H9 (cell line): Measurements from ENCODE around the gene SLC29A2. TPM values are rescaled to one million over a fixed set of nuclear protein-coding genes. Genes with fewer than 3 reads are reported as not detected.
A peak's percentile ranks its signal among the peaks of the same experiment; 100 is the strongest.

ENCODE experiments used
- DNase-seq: peaks from one replicate; pipeline ENCODE4 v3.0.0-alpha.2; 2017
- H2AFZ ChIP-seq: one replicate; pipeline ENCODE4 v1.6.1; 2013; ENCODE audit warnings: mild to moderate bottlenecking, low read length, control low read depth, moderate library complexity
- H2AK5ac ChIP-seq: 2 replicates; pipeline ENCODE4 v1.6.1; 2013; ENCODE audit warnings: low read length, control low read depth, mixed read lengths; ENCODE audit not compliant: insufficient read length
- H2BK120ac ChIP-seq: one replicate; pipeline ENCODE4 v1.6.1; 2013; ENCODE audit warnings: low read depth, mild to moderate bottlenecking, low read length, control low read depth, inconsistent platforms; ENCODE audit not compliant: poor library complexity, severe bottlenecking
- H2BK12ac ChIP-seq: 2 replicates; pipeline ENCODE4 v1.6.1; 2013; ENCODE audit warnings: low read length, control low read depth, mixed read lengths, low read depth; ENCODE audit not compliant: insufficient read length
- H2BK15ac ChIP-seq: 2 replicates; pipeline ENCODE4 v1.6.1; 2013; ENCODE audit warnings: low read depth, low read length, control low read depth
- H2BK20ac ChIP-seq: one replicate; pipeline ENCODE4 v1.6.1; 2013; ENCODE audit warnings: low read depth, mild to moderate bottlenecking, low read length, control low read depth, inconsistent platforms; ENCODE audit not compliant: poor library complexity, severe bottlenecking
- H2BK5ac ChIP-seq: 2 replicates; pipeline ENCODE4 v1.6.1; 2013; ENCODE audit warnings: low read length, control low read depth, mixed read lengths; ENCODE audit not compliant: insufficient read length
- H3K14ac ChIP-seq: 2 replicates; pipeline ENCODE4 v1.6.1; 2013; ENCODE audit warnings: low read length, control low read depth; ENCODE audit not compliant: insufficient read depth
- H3K18ac ChIP-seq: 2 replicates; pipeline ENCODE4 v1.6.1; 2013; ENCODE audit warnings: low read depth, mild to moderate bottlenecking, mixed read lengths, low read length, control low read depth; ENCODE audit not compliant: insufficient read length
- H3K23ac ChIP-seq: 2 replicates; pipeline ENCODE4 v1.6.1; 2013; ENCODE audit warnings: low read length, control low read depth, mixed read lengths, low read depth; ENCODE audit not compliant: insufficient read length
- H3K23me2 ChIP-seq: 2 replicates; pipeline ENCODE4 v1.6.1; 2013; ENCODE audit warnings: low read depth, mild to moderate bottlenecking, mixed read lengths, low read length, control low read depth; ENCODE audit not compliant: insufficient read length, poor library complexity, severe bottlenecking
- H3K27ac ChIP-seq: 2 replicates; pipeline ENCODE4 v1.5.1; 2013; ENCODE audit warnings: low read length, control low read depth, mixed read lengths, low read depth; ENCODE audit not compliant: insufficient read length
- H3K27me3 ChIP-seq: 2 replicates; pipeline ENCODE4 v1.6.1; 2013; ENCODE audit warnings: low read length, control low read depth, inconsistent platforms; ENCODE audit not compliant: insufficient read depth
- H3K4ac ChIP-seq: 2 replicates; pipeline ENCODE4 v1.6.1; 2013; ENCODE audit warnings: low read depth, mild to moderate bottlenecking, control low read depth, inconsistent platforms, low read length, moderate library complexity
- H3K4me1 ChIP-seq: 2 replicates; pipeline ENCODE4 v1.6.1; 2013; ENCODE audit warnings: low read length, control low read depth, inconsistent platforms; ENCODE audit not compliant: insufficient read depth
- H3K4me2 ChIP-seq: 2 replicates; pipeline ENCODE4 v1.6.1; 2013; ENCODE audit warnings: low read length, control low read depth, mixed read lengths; ENCODE audit not compliant: insufficient read length, insufficient read depth
- H3K56ac ChIP-seq: 2 replicates; pipeline ENCODE4 v1.6.1; 2013; ENCODE audit warnings: low read depth, mild to moderate bottlenecking, mixed read lengths, low read length, control low read depth; ENCODE audit not compliant: insufficient read length
- H3K79me1 ChIP-seq: 2 replicates; pipeline ENCODE4 v1.6.1; 2013; ENCODE audit warnings: low read depth, mild to moderate bottlenecking, moderate library complexity, low read length, control low read depth, inconsistent platforms; ENCODE audit not compliant: insufficient read depth, poor library complexity, severe bottlenecking
- H3K79me2 ChIP-seq: 2 replicates; pipeline ENCODE4 v1.6.1; 2013; ENCODE audit warnings: low read length, control low read depth, inconsistent platforms; ENCODE audit not compliant: insufficient read depth
- H3K9ac ChIP-seq: 2 replicates; pipeline ENCODE4 v1.6.1; 2013; ENCODE audit warnings: low read length, control low read depth, mixed read lengths; ENCODE audit not compliant: insufficient read length; ENCODE audit errors: extremely low read depth
- H3K9me3 ChIP-seq: one replicate; pipeline ENCODE4 v1.6.1; 2013; ENCODE audit warnings: low read depth, low read length, inconsistent platforms; ENCODE audit not compliant: control insufficient read depth
- H3T11ph ChIP-seq: one replicate; pipeline ENCODE4 v1.6.1; 2013; ENCODE audit warnings: mild to moderate bottlenecking, low read length, control low read depth, inconsistent platforms
- H4K20me1 ChIP-seq: one replicate; pipeline ENCODE4 v1.6.1; 2013; ENCODE audit not compliant: control insufficient read depth, insufficient read length, insufficient read depth
- H4K5ac ChIP-seq: 2 replicates; pipeline ENCODE4 v1.6.1; 2013; ENCODE audit warnings: low read depth, mild to moderate bottlenecking, mixed read lengths, low read length, control low read depth; ENCODE audit not compliant: insufficient read length
- H4K8ac ChIP-seq: replicated peaks from 2 replicates; pipeline ENCODE4 v1.6.1; 2013; ENCODE audit warnings: low read length, control low read depth, mixed read lengths, low read depth; ENCODE audit not compliant: insufficient read length
- H4K91ac ChIP-seq: 2 replicates; pipeline ENCODE4 v1.6.1; 2013; ENCODE audit warnings: low read depth, mild to moderate bottlenecking, moderate library complexity, mixed read lengths, low read length, control low read depth; ENCODE audit not compliant: insufficient read length
- H3K27ac Mint-ChIP-seq, 3 experiments: 2 replicates in 2 of 3; 3 replicates in 1 of 3; pipeline ENCODE4 v1.8.0; 2020 to 2021; ENCODE audit warnings: mixed read lengths in 3 of 3, mild to moderate bottlenecking in 1 of 3, moderate library complexity in 1 of 3
- H3K27me3 Mint-ChIP-seq: 2 replicates; pipeline ENCODE4 v1.8.0; 2021; ENCODE audit warnings: low read depth, mild to moderate bottlenecking, moderate library complexity, mixed read lengths
- H3K36me3 Mint-ChIP-seq, 3 experiments: 2 replicates in 2 of 3; 3 replicates in 1 of 3; pipeline ENCODE4 v1.8.0; 2020 to 2021; ENCODE audit warnings: low read depth in 3 of 3, mixed read lengths in 3 of 3; ENCODE audit not compliant: insufficient read depth in 1 of 3
- H3K4me1 Mint-ChIP-seq, 2 experiments: 2 replicates each; pipeline ENCODE4 v1.8.0; 2020; ENCODE audit warnings: mixed read lengths in 2 of 2
- H3K4me3 Mint-ChIP-seq, 2 experiments: 2 replicates in 1 of 2; 3 replicates in 1 of 2; pipeline ENCODE4 v1.8.0; 2020 to 2021; ENCODE audit warnings: mild to moderate bottlenecking in 2 of 2, mixed read lengths in 2 of 2, moderate library complexity in 1 of 2
- H3K9me3 Mint-ChIP-seq, 2 experiments: 2 replicates in 1 of 2; 3 replicates in 1 of 2; pipeline ENCODE4 v1.8.0; 2020; ENCODE audit warnings: mild to moderate bottlenecking in 2 of 2, mixed read lengths in 2 of 2, moderate library complexity in 1 of 2
- CTCF ChIP-seq: fragments of 200-600 bp; sonication (generic); conservative IDR thresholded peaks from 3 replicates; pipeline ENCODE4 v1.8.0; 2021; ENCODE audit warnings: antibody characterized with exemption, mild to moderate bottlenecking
- WGBS: extraction: QIAGEN DNeasy Blood & Tissue Kit; methylation state at CpG from one replicate; pipeline ENCODE4 v1.1.7; 2013; ENCODE audit warnings: missing lambda C conversion rate, low lambda C conversion rate, mixed read lengths; ENCODE audit not compliant: insufficient read length; ENCODE audit errors: extremely low coverage; 5-methylcytosine and 5-hydroxymethylcytosine counted together
- total RNA-seq: library from RNA; stranded (reverse); gene quantifications from 2 replicates; pipeline ENCODE4 v1.2.1, GENCODE V29; 2021

SLC29A2 gene
- total RNA-seq, 1 experiment from 2014 or later = 29.8 TPM

GRCh38 chr11:66327171-66328030 is 44.2 kb downstream of the SLC29A2 start:
- peak overlapping the region in 1 of 2 experiments; percentile 10; a peak in 2 of 5 replicates for H3K4me3 Mint-ChIP-seq
- no CpG with 5 or more reads among the region's 10 CpGs for WGBS

More at GRCh38 chr11:66327171-66328030, 44.2 kb downstream of the SLC29A2 start:
- 0 out of 2 replicates have a peak, but pooled peaks cover 3% of the 10 kb centered on the region for H3K4me1 ChIP-seq
- no peak overlapping the region for H3K23ac ChIP-seq
- H3K9ac ChIP-seq = no peak overlapping the region
- Mint-ChIP-seq H3K27ac (no peak overlapping the region; a peak in 1 of 7 replicates), H3K4me1 (peaks cover 9 to 20% of the 10 kb centered on the region in 2 experiments), H3K36me3 (no peaks in the 10 kb centered on the region; a peak in 1 of 7 replicates), H3K27me3 (peaks cover 10% of the 10 kb centered on the region), H3K9me3 (no peaks in the 10 kb centered on the region)
- no peak overlapping the region for H2BK20ac ChIP-seq
- no peaks in the 10 kb centered on the region for H4K20me1 ChIP-seq
- H3K23me2 ChIP-seq = no peaks in the 10 kb centered on the region
- H4K91ac ChIP-seq = no peak overlapping the region
- DNase-seq = no peak
- no peak overlapping the region for H2BK120ac ChIP-seq
- H3T11ph ChIP-seq = no peak overlapping the region
- no peaks in the 10 kb centered on the region for H3K79me1 ChIP-seq
- TF ChIP-seq CTCF = no peak
- no peak overlapping the region for H3K18ac ChIP-seq
- no peak overlapping the region for H4K8ac ChIP-seq
- H2BK5ac ChIP-seq = no peak overlapping the region
- no peak overlapping the region for H2BK12ac ChIP-seq
- H2AK5ac ChIP-seq = no peak overlapping the region
- H2AFZ ChIP-seq = no peak overlapping the region
- no peaks in the 10 kb centered on the region for H3K79me2 ChIP-seq
- H2BK15ac ChIP-seq = no peak overlapping the region
- no peaks in the 10 kb centered on the region for H3K27me3 ChIP-seq
- no peak overlapping the region for H3K4me2 ChIP-seq
- no peak overlapping the region for H3K27ac ChIP-seq
- H3K9me3 ChIP-seq = no peaks in the 10 kb centered on the region
- H4K5ac ChIP-seq = no peak overlapping the region
- no peak overlapping the region for H3K56ac ChIP-seq
- H3K4ac ChIP-seq = no peak overlapping the region
- no peak overlapping the region for H3K14ac ChIP-seq
